OCI-LY7 (cell line): ENCODE data around the gene FZD10.

ENCODE experiments used
- CTCF ChIP-seq: fragments of 200-600 bp; sonication (generic); conservative IDR thresholded peaks from 2 replicates; pipeline ENCODE4 v1.5.1; 2014; ENCODE audit warnings: mild to moderate bottlenecking, antibody characterized with exemption, low read length, moderate library complexity, mixed read lengths
- EZH2phosphoT487 ChIP-seq: fragments of 200-600 bp; sonication (generic); IDR thresholded peaks from 2 replicates; pipeline ENCODE4 v1.6.1; 2018; ENCODE audit warnings: low read depth, borderline replicate concordance, mild to moderate bottlenecking, mixed run types, antibody characterized with exemption, low read length, moderate library complexity, mixed read lengths

GRCh38 chr12:130205495-130205894 is 43.2 kb downstream of the FZD10 start:
- TF ChIP-seq CTCF (no peak), EZH2phosphoT487 (no peak)
